Glutamatergic neuron (in vitro differentiated cells): ENCODE data around the gene PLPP4. TPM values are rescaled to one million over a fixed set of nuclear protein-coding genes. Genes with fewer than 3 reads are reported as not detected.

Source experiments
- DNase-seq: peaks from one replicate; pipeline ENCODE4 v3.0.0; 2022
- H3K27ac Mint-ChIP-seq: one replicate; pipeline ENCODE4 v1.8.0; 2020; ENCODE audit warnings: mild to moderate bottlenecking, mixed read lengths, inconsistent platforms; ENCODE audit not compliant: unreplicated experiment
- H3K27me3 Mint-ChIP-seq: one replicate; pipeline ENCODE4 v1.8.0; 2020; ENCODE audit warnings: mild to moderate bottlenecking, moderate library complexity, mixed read lengths, inconsistent platforms; ENCODE audit not compliant: unreplicated experiment
- H3K36me3 Mint-ChIP-seq: one replicate; pipeline ENCODE4 v1.8.0; 2020; ENCODE audit warnings: mild to moderate bottlenecking, mixed read lengths, inconsistent platforms; ENCODE audit not compliant: unreplicated experiment
- H3K4me1 Mint-ChIP-seq: one replicate; pipeline ENCODE4 v1.8.0; 2020; ENCODE audit warnings: mild to moderate bottlenecking, low read depth, mixed read lengths, inconsistent platforms; ENCODE audit not compliant: unreplicated experiment
- H3K4me3 Mint-ChIP-seq: one replicate; pipeline ENCODE4 v1.8.0; 2020; ENCODE audit warnings: mild to moderate bottlenecking, mixed read lengths, inconsistent platforms; ENCODE audit not compliant: unreplicated experiment
- H3K9me3 Mint-ChIP-seq: one replicate; pipeline ENCODE4 v1.8.0; 2020; ENCODE audit warnings: mild to moderate bottlenecking, moderate library complexity, mixed read lengths, inconsistent platforms; ENCODE audit not compliant: unreplicated experiment
- total RNA-seq: library from RNA; stranded (reverse); fragmentation: NEBNext Ultra II Directional; extraction: Animal tissue kit (Norgen Biotek cat#: 25700); gene quantifications from one replicate; pipeline ENCODE4 v1.2.1, GENCODE V29; 2021; ENCODE audit not compliant: unreplicated experiment
- TF ChIP-seq, protein P1 (sequence below): fragments of 200-600 bp; sonication (generic); IDR thresholded peaks from one replicate; pipeline ENCODE4 v1.5.0; 2021; ENCODE audit not compliant: partially characterized antibody, unreplicated experiment

PLPP4 gene
- total RNA-seq, 1 donor from 2014 or later: 2.6 TPM

DNA sequence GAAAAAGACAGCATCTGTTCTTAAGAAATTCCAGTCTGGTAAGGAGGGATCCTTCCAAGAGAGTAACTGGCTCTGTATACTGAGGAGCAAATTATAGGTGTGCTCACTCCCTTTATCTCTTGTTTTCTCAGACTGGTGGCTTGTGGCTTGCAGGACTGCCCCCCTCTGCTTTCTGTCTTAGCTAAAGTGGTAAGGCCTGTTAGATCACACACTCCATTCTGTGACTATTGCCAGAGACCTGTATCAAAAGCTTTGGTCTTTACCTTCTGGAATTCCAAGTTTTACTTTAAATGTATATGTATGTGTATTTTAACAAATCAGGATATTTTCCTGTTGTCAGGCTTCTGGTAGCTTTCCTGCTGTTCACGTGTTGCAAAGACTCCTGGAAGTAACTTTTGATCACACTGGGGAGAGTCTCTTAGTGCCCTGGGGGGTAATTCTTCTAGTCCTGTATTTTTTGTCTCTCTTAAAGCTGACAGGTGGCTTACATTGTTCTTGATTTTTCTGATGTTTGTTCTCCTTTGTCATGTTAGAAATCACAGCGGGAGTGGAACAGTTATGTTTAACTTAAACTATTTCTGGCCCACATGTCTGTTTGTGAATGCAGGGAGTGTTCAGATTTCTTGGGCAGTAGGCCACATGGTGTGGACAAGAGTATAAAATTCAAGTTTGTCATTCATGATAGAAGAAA lies 99.0 kb downstream of the PLPP4 start:
- Mint-ChIP-seq H3K36me3 (no peaks in the 10 kb centered on the region), H3K4me3 (no peak overlapping the region), H3K9me3 (peaks cover 3% of the 10 kb centered on the region), H3K4me1 (no peaks in the 10 kb centered on the region), H3K27ac (no peak overlapping the region), H3K27me3 (no peaks in the 10 kb centered on the region)
- TF ChIP-seq, protein P1, sequence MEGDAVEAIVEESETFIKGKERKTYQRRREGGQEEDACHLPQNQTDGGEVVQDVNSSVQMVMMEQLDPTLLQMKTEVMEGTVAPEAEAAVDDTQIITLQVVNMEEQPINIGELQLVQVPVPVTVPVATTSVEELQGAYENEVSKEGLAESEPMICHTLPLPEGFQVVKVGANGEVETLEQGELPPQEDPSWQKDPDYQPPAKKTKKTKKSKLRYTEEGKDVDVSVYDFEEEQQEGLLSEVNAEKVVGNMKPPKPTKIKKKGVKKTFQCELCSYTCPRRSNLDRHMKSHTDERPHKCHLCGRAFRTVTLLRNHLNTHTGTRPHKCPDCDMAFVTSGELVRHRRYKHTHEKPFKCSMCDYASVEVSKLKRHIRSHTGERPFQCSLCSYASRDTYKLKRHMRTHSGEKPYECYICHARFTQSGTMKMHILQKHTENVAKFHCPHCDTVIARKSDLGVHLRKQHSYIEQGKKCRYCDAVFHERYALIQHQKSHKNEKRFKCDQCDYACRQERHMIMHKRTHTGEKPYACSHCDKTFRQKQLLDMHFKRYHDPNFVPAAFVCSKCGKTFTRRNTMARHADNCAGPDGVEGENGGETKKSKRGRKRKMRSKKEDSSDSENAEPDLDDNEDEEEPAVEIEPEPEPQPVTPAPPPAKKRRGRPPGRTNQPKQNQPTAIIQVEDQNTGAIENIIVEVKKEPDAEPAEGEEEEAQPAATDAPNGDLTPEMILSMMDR: no peak
- no peak for DNase-seq

DNA sequence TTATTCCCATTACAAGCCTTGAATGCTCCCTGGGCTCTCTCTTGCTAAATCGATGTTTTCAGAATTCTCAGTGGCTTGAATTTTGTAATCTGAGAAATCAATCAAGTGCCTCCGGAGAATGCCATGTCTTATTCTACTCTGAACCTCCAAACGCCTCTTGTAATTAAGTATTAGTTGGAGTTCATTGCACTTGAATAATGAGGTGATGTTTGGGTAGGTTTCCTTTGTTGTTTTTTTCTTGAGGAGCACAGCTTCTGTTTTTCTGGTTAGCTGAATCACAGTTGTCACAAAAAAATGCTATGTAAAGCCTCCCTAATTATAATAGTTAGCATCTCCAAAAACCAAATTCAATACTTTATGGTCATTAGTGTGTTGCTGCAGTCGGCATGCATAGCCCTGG lies 100.3 kb downstream of the PLPP4 start:
- no peaks in the 10 kb centered on the region for H3K36me3 Mint-ChIP-seq
- no peak overlapping the region for H3K4me3 Mint-ChIP-seq
- H3K4me1 Mint-ChIP-seq: no peaks in the 10 kb centered on the region
- H3K27ac Mint-ChIP-seq: no peak overlapping the region
- peaks cover 3% of the 10 kb centered on the region for H3K9me3 Mint-ChIP-seq
- H3K27me3 Mint-ChIP-seq: no peaks in the 10 kb centered on the region
- no peak for DNase-seq
- TF ChIP-seq, protein P1: no peak

DNA sequence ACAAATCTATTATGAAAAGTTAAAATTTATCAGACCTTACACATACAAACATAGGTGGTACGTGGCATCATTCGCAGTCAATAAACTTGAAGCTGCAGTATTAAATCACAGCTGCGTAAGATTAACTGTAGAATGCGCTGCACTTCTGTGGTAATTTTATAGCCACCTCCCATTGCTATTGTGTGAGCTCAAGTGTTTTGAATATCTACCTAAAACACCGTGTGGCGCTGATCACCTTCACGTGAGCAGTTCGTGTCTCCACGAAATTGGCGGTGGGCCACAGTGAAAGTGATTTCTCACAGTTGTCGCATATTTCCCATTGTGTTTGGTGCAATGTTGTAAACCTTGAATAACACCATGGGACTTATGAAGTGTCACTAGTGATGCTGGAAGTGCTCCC lies 102.8 kb downstream of the PLPP4 start:
- Mint-ChIP-seq H3K4me1 (no peaks in the 10 kb centered on the region), H3K27me3 (no peaks in the 10 kb centered on the region), H3K27ac (no peak overlapping the region), H3K4me3 (no peak overlapping the region), H3K36me3 (no peaks in the 10 kb centered on the region), H3K9me3 (no peaks in the 10 kb centered on the region)
- TF ChIP-seq, protein P1: no peak
- DNase-seq: no peak

DNA sequence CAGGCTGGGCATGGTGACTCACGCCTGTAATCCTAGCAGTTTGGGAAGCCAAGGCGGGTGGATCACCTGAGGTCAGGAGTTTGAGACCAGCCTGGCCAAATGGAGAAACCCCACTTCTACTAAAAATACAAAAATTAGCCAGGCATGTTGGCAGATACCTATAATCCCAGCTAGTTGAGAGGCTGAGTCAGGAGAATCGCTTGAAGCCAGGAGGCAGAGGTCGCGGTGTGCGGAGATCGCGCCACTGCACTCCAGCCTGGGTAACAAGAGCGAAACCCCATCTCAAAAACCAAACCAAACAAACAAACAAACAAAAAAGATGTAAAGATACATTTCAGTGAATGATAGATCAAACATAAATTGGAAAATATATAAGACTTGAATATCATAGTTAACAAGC lies 105.9 kb downstream of the PLPP4 start:
- H3K36me3 Mint-ChIP-seq: no peaks in the 10 kb centered on the region
- no peak overlapping the region for H3K27ac Mint-ChIP-seq
- no peaks in the 10 kb centered on the region for H3K27me3 Mint-ChIP-seq
- H3K9me3 Mint-ChIP-seq: no peaks in the 10 kb centered on the region
- TF ChIP-seq, protein P1: no peak
- H3K4me1 Mint-ChIP-seq: no peaks in the 10 kb centered on the region
- no peak for DNase-seq
- H3K4me3 Mint-ChIP-seq: no peak overlapping the region

DNA sequence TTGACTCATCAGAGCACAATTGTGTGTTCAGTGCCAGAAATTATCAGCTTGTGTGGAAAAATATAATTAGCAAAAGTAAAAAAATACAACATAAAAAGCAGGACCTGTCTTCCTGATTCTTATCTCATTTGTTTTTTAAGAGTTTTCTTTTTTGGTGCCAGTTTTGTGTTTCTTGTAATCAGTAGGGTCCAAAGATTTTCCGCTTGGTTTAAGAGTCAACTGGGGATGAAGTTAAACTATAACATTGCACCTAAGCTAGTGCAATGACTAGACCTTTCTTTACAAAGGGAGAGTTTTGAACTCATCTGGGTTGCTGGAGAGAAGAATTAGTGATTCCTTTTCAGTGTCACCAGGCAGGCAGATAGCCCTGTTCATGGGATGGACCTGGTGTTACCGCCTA lies 113.4 kb downstream of the PLPP4 start:
- Mint-ChIP-seq H3K36me3 (no peaks in the 10 kb centered on the region), H3K27ac (no peak overlapping the region), H3K9me3 (no peaks in the 10 kb centered on the region), H3K27me3 (no peaks in the 10 kb centered on the region), H3K4me1 (peaks cover 2% of the 10 kb centered on the region), H3K4me3 (no peak overlapping the region)
- TF ChIP-seq, protein P1: no peak
- no peak for DNase-seq
